Body of pancreas (tissue), 4 donors: ENCODE results near the gene AUTS2.

ENCODE experiments used
- CTCF ChIP-seq, 7 experiments: fragments of 450-650 bp in 4 of 7; fragments of 200-600 bp in 3 of 7; sonication (generic) in 3 of 7; IDR thresholded peaks; one replicate each; pipeline ENCODE4 v1.5.1; 2016 to 2019; ENCODE audit warnings: antibody characterized with exemption in 7 of 7
- POLR2A ChIP-seq, 3 donors: fragments of 450-650 bp; IDR thresholded peaks; one replicate each; pipeline ENCODE4 v1.6.1; 2016; ENCODE audit warnings: antibody characterized with exemption in 3 of 3, mild to moderate bottlenecking in 2 of 3

DNA sequence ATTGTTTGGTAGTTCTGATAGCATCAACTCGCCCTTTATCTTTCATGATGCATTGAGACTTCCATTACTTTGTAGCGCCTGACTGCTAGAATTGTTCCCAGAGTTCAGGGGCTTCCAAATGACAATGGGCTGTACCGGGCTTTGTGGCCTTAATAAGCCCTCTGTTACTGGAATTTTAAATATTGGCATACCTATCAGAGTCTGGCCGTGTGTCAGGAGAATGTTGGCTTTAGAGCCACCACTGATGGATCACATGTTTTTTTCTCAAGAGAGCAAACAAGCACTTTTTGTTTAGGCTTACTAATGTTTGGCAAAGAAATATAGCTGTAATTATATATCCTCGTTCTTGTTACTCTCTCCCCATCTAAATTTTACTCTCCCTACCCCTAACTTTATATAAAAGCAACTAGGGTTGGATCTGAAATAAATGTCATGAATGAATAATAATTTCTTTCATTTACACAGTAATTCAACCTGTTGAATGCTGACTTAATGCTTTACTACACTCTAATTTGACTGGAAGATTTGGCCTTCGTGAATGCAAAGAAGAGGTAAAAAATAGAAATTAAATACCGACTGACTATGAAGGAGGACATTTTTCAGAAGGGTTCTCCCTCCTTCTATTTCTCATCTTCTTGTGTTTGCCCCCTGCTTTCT, 396.7 kb downstream of the AUTS2 start:
- TF ChIP-seq POLR2A (IDR thresholded peaks at IDR 0.05) (no peak), CTCF (IDR thresholded peaks at IDR 0.05) (no peak)
